ENCODE measurements around the gene RAB20. TPM values are rescaled to one million over a fixed set of nuclear protein-coding genes. Genes with fewer than 3 reads are reported as not detected.

RAB20 gene
- total and polyA plus RNA-seq, 4 donors = 35.8 to 118 (median 45.4) TPM

GRCh38 chr13:110479648-110480047, 81.9 kb downstream of the RAB20 start:
- Histone ChIP-seq H3K4me3 (no peak overlapping the region), H3K36me3 (ENCODE audit: control insufficient read depth in 4 of 4, insufficient read depth in 4 of 4, low read length in 4 of 4) (peaks cover 20 to 33% (median 22%) of the 10 kb centered on the region in 4 donors), H3K27me3 (ENCODE audit: control insufficient read depth in 3 of 3, insufficient read depth in 3 of 3, low read length in 2 of 3) (no peaks in the 10 kb centered on the region), H3K9ac (ENCODE audit: insufficient read depth in 1 of 2, low read length in 2 of 2) (no peak overlapping the region), H3K9me3 (ENCODE audit: control insufficient read depth in 4 of 4, insufficient read depth in 3 of 4, low read length in 3 of 4) (no peaks in the 10 kb centered on the region), H3K4me1 (ENCODE audit: control insufficient read depth in 5 of 5, insufficient read depth in 5 of 5, low read length in 5 of 5) (peaks cover 0 to 9% (median 0%) of the 10 kb centered on the region in 5 donors), H3K27ac (ENCODE audit: low read depth in 1 of 2, low read length in 1 of 2) (peak overlapping the region in 1 of 2 donors; percentile 6)
- 88 to 94% methylated on average over 11 of the region's 11 CpGs for WGBS, 2 donors
- DNase-seq = peak in 1 of 3 donors; percentile 14
- TF ChIP-seq, protein P1, sequence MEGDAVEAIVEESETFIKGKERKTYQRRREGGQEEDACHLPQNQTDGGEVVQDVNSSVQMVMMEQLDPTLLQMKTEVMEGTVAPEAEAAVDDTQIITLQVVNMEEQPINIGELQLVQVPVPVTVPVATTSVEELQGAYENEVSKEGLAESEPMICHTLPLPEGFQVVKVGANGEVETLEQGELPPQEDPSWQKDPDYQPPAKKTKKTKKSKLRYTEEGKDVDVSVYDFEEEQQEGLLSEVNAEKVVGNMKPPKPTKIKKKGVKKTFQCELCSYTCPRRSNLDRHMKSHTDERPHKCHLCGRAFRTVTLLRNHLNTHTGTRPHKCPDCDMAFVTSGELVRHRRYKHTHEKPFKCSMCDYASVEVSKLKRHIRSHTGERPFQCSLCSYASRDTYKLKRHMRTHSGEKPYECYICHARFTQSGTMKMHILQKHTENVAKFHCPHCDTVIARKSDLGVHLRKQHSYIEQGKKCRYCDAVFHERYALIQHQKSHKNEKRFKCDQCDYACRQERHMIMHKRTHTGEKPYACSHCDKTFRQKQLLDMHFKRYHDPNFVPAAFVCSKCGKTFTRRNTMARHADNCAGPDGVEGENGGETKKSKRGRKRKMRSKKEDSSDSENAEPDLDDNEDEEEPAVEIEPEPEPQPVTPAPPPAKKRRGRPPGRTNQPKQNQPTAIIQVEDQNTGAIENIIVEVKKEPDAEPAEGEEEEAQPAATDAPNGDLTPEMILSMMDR (IDR thresholded peaks at IDR 0.05; ENCODE audit: control extremely low read depth, extremely low read depth) = no peak
- no peak for ATAC-seq (ENCODE audit: insufficient read depth, low FRiP score)

DNA sequence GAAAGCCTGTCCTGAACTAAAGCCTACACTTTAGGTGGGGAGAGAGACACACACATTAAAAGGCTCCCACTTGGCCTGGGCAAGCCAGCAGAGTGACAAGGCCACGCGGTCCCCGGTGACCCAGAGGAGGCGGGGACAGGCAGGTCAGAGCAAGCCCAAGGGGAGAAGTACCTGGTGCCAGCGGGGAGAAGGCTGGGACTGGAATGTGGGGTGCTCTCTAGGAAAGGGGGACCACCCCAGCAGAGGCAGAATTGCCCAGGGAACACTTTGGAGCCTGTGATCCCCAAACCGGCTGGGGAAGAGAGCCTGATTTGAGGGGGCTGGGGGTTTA, 82.3 kb downstream of the RAB20 start:
- H3K9ac ChIP-seq (ENCODE audit: insufficient read depth in 1 of 2, low read length in 2 of 2) = no peak overlapping the region
- peaks cover 0 to 11% (median 0%) of the 10 kb centered on the region in 5 donors for H3K4me1 ChIP-seq (ENCODE audit: control insufficient read depth in 5 of 5, insufficient read depth in 5 of 5, low read length in 5 of 5)
- H3K9me3 ChIP-seq (ENCODE audit: control insufficient read depth in 4 of 4, insufficient read depth in 3 of 4, low read length in 3 of 4) = no peaks in the 10 kb centered on the region
- H3K27ac ChIP-seq (ENCODE audit: low read depth in 1 of 2, low read length in 1 of 2) = no peak overlapping the region
- 85 to 94% methylated on average over 6 of the region's 6 CpGs for WGBS, 2 donors
- H3K27me3 ChIP-seq (ENCODE audit: control insufficient read depth in 3 of 3, insufficient read depth in 3 of 3, low read length in 2 of 3) = no peaks in the 10 kb centered on the region
- DNase-seq (no peak), ATAC-seq (ENCODE audit: insufficient read depth, low FRiP score) (no peak)
- H3K36me3 ChIP-seq (ENCODE audit: control insufficient read depth in 4 of 4, insufficient read depth in 4 of 4, low read length in 4 of 4) = peaks cover 16 to 30% (median 24%) of the 10 kb centered on the region in 4 donors
- no peak overlapping the region for H3K4me3 ChIP-seq
- TF ChIP-seq, protein P1 (IDR thresholded peaks at IDR 0.05; ENCODE audit: control extremely low read depth, extremely low read depth) = no peak

- TF ChIP-seq, protein P1 (IDR thresholded peaks at IDR 0.05; ENCODE audit: control extremely low read depth, extremely low read depth) = no peak
- H3K4me3 ChIP-seq = no peak overlapping the region
- DNase-seq (no peak), ATAC-seq (ENCODE audit: insufficient read depth, low FRiP score) (no peak)
- WGBS, 2 donors = 85 to 92% methylated on average over 16 of the region's 16 CpGs
- H3K27me3 ChIP-seq (ENCODE audit: control insufficient read depth in 3 of 3, insufficient read depth in 3 of 3, low read length in 2 of 3) = no peaks in the 10 kb centered on the region
- H3K9me3 ChIP-seq (ENCODE audit: control insufficient read depth in 4 of 4, insufficient read depth in 3 of 4, low read length in 3 of 4) = no peaks in the 10 kb centered on the region
- no peak overlapping the region for H3K27ac ChIP-seq (ENCODE audit: low read depth in 1 of 2, low read length in 1 of 2)
- peaks cover 16 to 28% (median 25%) of the 10 kb centered on the region in 4 donors for H3K36me3 ChIP-seq (ENCODE audit: control insufficient read depth in 4 of 4, insufficient read depth in 4 of 4, low read length in 4 of 4)
- peaks cover 0 to 11% (median 0%) of the 10 kb centered on the region in 5 donors for H3K4me1 ChIP-seq (ENCODE audit: control insufficient read depth in 5 of 5, insufficient read depth in 5 of 5, low read length in 5 of 5)
- H3K9ac ChIP-seq (ENCODE audit: insufficient read depth in 1 of 2, low read length in 2 of 2) = no peak overlapping the region
Measured at GRCh38 chr13:110478405-110479214, 82.9 kb downstream of the RAB20 start.

All from lung (tissue), 12 donors.